DMS79 (cell line): ENCODE measurements around the gene CERS3.

Experiments
- DNase-seq: peaks from one replicate; lab custom pipeline; 2025; lab: John Stamatoyannopoulos, UW

CERS3 gene

GRCh38 chr15:100529556-100529955 is 806 bp upstream of the CERS3 start:
- no peak for DNase-seq

DNA sequence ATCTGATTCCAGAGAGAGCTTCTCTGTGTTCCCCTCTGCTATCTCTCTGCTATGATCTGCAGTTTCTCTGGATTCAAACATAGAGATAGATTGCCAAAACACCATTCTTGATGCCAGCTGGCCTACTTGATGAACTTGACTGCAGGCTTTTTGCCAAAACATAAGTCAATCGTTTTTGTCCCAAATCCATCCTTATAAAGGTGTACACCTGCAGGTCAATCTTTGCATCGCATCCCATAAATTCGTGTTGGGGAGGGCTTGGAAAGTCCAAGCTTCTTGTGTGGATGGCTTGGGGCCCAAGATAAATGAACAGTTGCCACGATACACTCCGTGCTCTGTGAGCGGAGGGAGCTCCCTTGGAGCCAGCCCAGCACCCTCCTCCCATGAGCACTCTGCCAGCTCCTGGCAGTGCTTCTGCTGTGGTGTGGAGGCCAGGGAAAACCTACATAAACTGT is 2.7 kb downstream of the CERS3 start:
- DNase-seq, result no peak

- DNase-seq, result no peak
These were observed 3.3 kb downstream of the CERS3 start for GRCh38 chr15:100525436-100525835.

DNA sequence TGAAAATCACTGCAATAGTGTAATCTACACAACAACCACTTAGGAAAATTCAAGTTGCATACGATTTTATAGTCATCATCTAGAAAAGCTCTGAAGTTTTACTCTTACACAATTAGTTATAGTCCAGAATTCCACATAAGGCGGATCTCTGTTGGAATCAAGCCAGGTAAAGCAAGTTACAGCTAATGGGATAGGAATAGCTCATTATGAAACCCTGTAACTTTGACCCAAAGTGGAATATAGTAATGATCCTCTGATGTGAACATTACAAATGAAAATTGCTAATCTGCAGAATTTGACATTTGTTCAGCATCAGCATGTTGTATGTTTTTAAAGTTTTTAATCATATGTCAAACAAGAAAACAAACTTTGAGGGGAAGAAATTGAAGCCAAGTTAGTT is 4.4 kb downstream of the CERS3 start:
- DNase-seq, result no peak

GRCh38 chr15:100521907-100522306 is 6.8 kb downstream of the CERS3 start:
- no peak for DNase-seq

GRCh38 chr15:100520132-100520921 is 8.4 kb downstream of the CERS3 start:
- no peak for DNase-seq

DNA sequence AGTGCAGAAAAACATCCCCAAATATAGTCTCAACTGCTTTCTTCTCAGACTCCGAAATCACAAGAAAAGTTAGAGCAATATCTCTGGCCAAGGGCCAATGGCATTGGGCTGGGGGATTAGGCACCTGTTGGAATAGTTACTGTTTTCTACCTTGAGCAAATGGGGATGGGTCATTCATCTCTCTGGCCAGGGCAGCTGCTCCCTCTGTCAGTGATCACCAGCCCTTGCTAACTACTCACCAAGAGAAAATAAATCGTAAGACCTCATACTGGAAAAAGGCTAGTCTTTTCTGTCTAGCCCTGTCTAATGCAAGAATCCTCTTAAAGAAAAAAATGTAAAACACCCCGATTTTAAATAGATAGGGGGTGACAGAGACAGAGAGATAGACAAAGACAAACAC is 10.9 kb downstream of the CERS3 start:
- DNase-seq, result no peak

DNA sequence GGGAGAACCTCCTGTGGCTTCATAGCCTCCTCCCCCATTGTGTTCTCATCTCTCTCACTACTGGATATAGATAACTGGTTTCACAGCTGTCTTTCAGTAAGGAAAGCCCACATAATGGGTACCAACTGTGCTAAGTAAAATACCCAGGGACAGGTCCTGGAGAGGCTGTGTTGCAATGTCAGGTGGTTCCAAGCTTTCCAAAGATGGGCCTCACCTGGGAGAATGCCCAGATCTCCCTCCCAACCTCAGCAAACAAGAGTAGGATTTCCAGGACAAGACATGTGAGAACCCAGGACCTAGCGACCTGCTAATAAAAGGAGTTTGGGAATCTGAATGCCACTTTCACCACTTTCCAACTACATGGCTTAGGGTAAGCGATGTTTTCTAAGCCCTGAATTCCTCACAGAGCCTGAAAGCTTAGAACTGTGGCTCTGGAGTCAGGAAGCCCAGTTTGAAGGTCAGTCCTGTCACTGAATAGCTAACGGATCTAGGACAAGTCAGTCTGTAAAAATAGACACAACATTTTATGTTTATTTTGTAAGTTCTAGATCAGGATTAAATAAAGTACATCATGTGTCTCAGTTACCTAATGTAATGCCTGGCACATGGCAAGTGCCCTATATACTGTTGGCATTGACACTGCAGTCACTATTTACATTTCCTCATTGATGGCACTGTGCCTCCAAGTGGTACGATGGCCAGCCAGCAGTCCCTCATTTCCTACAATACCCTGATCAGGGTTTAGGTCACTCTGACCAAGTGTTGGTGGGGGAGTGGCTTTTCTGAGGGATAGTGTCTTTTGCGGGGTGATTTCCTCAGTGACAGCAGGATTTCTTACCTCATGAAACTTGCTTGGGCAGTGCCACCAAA is 11.9 kb downstream of the CERS3 start:
- no peak for DNase-seq

DNA sequence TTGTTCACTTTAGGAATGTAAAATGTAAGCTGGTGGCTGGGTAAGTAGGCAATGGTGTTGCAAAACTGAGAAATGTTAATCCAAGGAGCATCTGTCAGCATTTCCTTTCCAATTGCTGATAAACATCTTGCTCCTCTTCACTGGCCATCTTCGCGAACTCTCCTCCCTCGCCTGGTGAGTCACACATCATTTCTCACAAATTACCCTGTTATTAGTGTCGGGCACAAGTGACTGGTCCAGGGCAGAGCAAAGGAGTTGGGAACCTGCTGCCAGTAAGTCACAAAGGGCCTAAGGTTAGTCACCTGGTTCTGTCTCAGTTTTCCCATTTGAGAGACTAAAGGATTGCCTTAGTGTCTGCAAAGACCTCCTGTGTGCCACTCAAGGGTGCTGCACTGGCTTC is 13.0 kb downstream of the CERS3 start:
- no peak for DNase-seq

DNA sequence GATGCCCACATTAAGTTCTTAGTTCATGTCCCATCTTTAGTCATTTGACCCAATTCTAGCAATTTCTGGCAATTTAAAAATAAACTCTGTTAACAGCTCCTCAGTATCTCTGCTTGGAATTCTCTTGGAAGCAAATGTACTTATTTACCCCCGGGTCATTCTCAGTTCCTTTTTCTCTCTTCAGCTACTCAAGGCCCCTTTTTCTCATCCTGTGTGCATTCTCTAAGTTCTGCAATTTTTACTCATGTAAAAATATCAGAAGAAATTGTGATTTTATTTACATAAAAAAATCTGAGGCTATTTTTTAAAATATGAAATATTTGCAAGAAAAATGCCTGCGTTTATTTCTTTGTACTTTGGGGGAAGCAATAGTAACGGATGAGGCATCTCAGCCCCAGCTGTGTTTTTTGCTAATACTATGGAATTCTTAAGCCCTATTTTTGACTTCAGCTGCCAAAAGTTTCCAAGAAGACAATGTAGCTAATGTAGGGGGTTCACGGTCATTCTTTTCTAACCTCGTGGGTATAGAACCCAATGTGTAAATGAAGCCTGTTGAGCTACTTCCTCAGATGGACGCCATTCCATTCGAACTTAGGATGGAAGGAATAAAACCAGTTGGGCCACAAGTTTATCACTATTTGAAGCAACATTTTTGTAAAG is 20.0 kb downstream of the CERS3 start:
- no peak for DNase-seq

DNA sequence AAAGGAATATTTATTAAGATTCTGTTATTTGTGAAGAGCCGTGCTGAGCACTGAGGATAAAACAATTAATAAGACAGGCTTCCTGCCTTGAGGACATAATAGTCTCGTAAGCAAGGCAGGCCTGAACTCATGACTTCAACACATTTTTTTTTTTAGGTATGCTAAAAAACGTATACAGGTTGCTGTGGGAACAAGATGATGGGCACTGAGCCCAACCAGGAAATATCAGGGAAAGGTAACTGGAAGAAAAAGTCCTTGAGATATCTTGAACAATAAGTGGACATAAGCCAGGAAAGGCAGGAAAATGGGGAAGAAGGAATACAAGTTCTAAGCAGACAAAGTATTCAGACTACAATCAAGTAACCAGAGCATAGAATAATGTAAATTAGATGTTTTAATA is 26.1 kb downstream of the CERS3 start:
- DNase-seq, result no peak

- no peak for DNase-seq
These were observed 27.6 kb downstream of the CERS3 start for GRCh38 chr15:100501117-100501516.

DNA sequence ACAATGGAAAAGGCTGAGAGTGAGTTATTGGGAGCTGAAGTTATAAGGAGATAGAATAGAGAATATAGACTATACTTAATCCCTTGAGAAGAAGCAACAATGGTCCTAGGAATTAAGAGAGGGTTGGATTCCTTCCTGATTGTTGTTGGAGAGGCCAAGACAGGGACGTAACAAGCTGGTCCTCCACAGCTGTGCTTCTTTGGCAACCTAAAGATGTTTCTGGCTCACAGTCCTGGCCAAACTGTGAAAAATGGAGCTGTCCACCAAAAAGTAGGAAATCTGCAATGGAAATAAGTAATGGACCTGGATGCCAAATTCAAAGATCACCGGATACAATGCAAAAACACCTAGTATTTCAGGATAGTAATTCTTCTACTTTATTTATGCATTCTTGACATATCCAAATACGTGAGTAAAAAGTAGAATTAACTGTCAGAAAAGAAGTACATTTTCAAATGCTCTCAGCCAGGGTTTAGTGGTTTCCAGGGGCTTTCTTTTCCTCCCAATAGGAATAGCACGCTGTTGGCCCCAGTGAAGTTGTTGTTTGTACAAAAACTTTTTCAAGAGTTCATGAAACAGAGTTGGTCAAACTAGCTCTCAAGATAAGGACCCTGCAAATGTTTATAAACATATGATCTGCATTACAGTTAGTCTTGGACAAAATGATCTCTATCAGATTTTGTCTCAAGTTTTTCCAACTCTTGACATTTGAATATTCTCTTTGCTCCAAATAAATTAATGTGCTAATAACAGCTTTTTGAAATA is 28.3 kb downstream of the CERS3 start:
- DNase-seq, result no peak

DNA sequence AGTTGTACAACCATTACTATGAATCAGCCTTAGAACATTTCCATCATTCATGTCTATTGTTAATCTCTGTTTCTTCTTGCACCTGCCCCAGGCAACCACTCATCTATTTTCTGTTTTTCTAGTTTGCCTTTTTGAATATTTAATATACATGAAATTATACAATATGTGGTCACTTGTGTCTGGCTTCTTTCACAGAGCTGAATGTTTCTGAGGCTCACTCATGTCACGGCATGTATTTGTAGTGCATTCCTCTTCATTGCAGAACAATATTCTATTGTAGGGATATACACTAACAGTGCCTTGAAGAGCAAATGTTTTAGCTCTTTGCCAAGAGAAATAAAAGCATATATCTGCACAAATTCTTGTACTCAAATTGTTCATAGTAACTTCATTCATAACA is 32.9 kb downstream of the CERS3 start:
- DNase-seq, result no peak

DNA sequence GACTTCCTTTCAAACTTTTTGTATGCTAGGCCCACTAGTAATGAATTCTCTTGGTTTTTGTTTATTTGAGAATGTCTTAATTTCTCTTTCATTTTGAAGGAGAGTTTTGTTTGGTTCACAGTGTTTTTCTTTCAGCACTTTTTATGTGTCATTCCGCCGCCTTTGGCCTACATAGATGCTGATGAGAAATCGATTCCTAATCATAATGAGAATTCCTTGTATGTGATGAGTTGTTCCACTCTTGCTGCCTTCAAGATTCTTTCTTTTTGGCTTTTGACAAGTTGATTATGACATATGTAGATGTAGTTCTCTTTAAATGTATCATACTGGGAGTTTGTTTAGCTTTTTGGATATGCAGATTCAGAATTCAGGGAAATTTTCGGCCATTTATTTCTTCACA is 35.5 kb downstream of the CERS3 start:
- no peak for DNase-seq

DNA sequence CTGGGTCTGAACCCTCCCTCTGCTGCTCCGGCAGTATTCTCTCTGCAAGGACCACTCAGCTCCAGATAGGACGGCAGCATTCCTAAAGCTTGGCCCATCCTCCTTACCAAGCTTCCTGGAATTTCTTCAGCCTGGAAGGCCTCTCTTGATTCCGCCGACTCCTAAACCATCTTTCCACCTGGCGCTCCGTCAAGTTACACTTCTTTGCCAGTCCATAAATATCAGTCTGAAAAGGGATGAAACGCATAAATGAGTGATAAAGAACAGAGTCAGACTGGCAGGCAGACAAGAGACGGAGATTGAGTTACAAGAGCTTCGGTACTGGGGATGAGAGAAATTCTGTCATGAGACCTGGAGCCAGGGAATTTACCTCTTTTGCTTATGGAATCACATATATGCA is 44.3 kb downstream of the CERS3 start:
- no peak for DNase-seq

DNA sequence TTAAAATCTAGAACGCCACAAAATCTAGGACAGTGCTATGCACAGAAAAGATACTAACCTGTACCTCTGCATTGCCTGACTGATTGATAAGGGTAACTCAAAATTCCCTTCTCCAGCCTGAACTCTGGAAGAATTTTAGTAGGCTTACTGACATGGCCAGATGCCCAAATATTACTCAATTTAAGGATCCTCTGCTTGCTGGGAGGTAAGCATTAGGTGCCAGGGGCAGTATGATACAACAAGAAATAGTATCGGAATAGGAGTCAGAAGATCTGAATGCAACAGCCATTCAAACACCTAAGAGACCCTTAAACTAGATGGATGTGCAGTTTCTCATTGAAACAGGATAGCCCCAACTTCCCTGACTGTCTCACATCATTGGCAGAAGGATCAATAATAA is 45.4 kb downstream of the CERS3 start:
- DNase-seq, result no peak

DNA sequence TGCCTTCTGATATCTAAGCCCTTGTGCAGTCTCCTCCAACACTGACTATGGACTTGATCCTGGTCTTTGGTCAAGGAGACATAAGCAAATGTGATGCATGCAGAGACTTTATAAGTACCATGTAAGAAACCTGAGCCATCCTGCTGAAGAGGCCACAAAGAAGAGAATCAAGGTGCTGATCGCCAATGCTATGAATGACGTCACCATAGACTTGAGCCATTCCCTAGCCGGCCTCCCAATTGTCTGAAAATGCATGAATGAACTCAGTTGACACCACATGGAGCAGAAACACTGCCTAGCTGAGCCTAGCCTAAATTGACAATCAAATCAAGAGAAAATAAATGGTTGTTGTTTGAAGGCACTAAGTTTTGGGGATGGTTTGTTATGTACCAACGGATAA is 51.9 kb downstream of the CERS3 start:
- no peak for DNase-seq

- no peak for DNase-seq
These were observed 56.0 kb downstream of the CERS3 start for GRCh38 chr15:100472736-100473135.

- no peak for DNase-seq
These were observed 56.8 kb downstream of the CERS3 start for GRCh38 chr15:100471933-100472332.

DNA sequence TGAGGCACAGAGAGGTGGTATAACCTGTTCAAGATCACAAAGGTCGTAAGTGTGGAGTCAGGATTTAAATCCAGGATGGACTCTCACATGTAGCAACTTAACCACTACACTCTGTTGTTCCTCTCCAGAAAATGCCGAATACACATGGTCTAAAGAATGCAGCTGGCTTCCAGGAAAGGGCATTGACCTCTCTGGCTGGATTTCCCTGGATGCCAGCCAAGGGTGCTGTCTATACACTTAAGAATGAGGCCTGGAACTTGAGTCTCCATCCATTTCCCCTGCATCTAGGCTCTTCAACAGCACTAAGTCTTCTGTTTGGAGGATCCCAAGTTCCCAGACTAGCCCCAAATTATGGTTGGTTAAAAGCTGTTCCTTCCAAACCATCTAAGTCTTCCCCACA is 60.5 kb downstream of the CERS3 start:
- no peak for DNase-seq

GRCh38 chr15:100466073-100466472 is 62.7 kb downstream of the CERS3 start:
- no peak for DNase-seq
